Stomach (tissue), 4 donors: ENCODE data around the gene PAX5.

Source experiments
- CTCF ChIP-seq, 7 experiments: fragments of 450-650 bp in 4 of 7; fragments of 200-600 bp in 3 of 7; sonication (generic) in 3 of 7; IDR thresholded peaks; one replicate each; pipeline ENCODE4 v1.5.1; 2016 to 2019; ENCODE audit warnings: antibody characterized with exemption in 7 of 7, control low read depth in 2 of 7, mild to moderate bottlenecking in 1 of 7
- POLR2A ChIP-seq, 4 donors: fragments of 450-650 bp; IDR thresholded peaks; one replicate each; pipeline ENCODE4 v1.6.1; 2016; ENCODE audit warnings: antibody characterized with exemption in 4 of 4, control low read depth in 2 of 4, mild to moderate bottlenecking in 1 of 4, moderate library complexity in 1 of 4
- POLR2AphosphoS5 ChIP-seq, 3 donors: sonication (generic); formaldehyde crosslinking; IDR thresholded peaks; one replicate each; pipeline ENCODE4 v1.6.1; 2016; ENCODE audit warnings: antibody characterized with exemption in 3 of 3

GRCh38 chr9:36929350-36929675 lies 104.8 kb downstream of the PAX5 start:
- no peak for TF ChIP-seq CTCF (IDR thresholded peaks at IDR 0.05)
- no peak for TF ChIP-seq POLR2AphosphoS5 (IDR thresholded peaks at IDR 0.05)
- TF ChIP-seq POLR2A (IDR thresholded peaks at IDR 0.05) = no peak
